ENCODE data around the gene SRPK3.

GRCh38 chrX:153804100-153804595 lies 23.3 kb downstream of the SRPK3 start:
- no peak for TF ChIP-seq POLR2A (IDR thresholded peaks at IDR 0.05)
- no peak for TF ChIP-seq CTCF (IDR thresholded peaks at IDR 0.05)

All from upper lobe of left lung (tissue), 4 donors.